Measurements from ENCODE around the gene CEP85. TPM values are rescaled to one million over a fixed set of nuclear protein-coding genes. Genes with fewer than 3 reads are reported as not detected.

The CEP85 gene
- 70.5 TPM for polyA plus RNA-seq (2012; ENCODE audit: insufficient read depth, insufficient read length)

- H3K4me3 ChIP-seq (ENCODE audit: low read length) = peak within 1 kb of the TSS; percentile 99
- peak; percentile 97 for DNase-seq (ENCODE audit: low read depth, low spot score)
Observed at GRCh38 chr1:26233903-26234643, at the start of gene CEP85. CEP85 (plus strand) TSS chr1:26234200; CDS start chr1:26239784, 5,584 bp downstream.

- H3K4me3 ChIP-seq (ENCODE audit: low read length) = no peak overlapping the region
Observed at GRCh38 chr1:26184883-26185282, 49.1 kb upstream of the CEP85 start.

GRCh38 chr1:26187882-26188281 lies 46.1 kb upstream of the CEP85 start:
- no peak for DNase-seq (ENCODE audit: low read depth, low spot score)
- H3K4me3 ChIP-seq (ENCODE audit: low read length) = no peak overlapping the region

More at GRCh38 chr1:26184883-26185282, 49.1 kb upstream of the CEP85 start:
- no peak for DNase-seq (ENCODE audit: low read depth, low spot score)

- no peak for DNase-seq (ENCODE audit: low read depth, low spot score)
- H3K4me3 ChIP-seq (ENCODE audit: low read length) = no peak overlapping the region
Observed at GRCh38 chr1:26188477-26188876, 45.5 kb upstream of the CEP85 start.

- DNase-seq (ENCODE audit: low read depth, low spot score) = no peak
- H3K4me3 ChIP-seq (ENCODE audit: low read length) = no peak overlapping the region
Observed at GRCh38 chr1:26189331-26189730, 44.7 kb upstream of the CEP85 start.

GRCh38 chr1:26189751-26190275 lies 44.2 kb upstream of the CEP85 start:
- H3K4me3 ChIP-seq (ENCODE audit: low read length) = no peak overlapping the region
- DNase-seq (ENCODE audit: low read depth, low spot score) = no peak

- peak; percentile 12 for DNase-seq (ENCODE audit: low read depth, low spot score)
- no peak within 1 kb of the TSS for H3K4me3 ChIP-seq (ENCODE audit: low read length)
Observed at GRCh38 chr1:26190373-26190987, 43.5 kb upstream of the CEP85 start, which contains the start of gene CATSPER4. CATSPER4 (plus strand) TSS chr1:26190602; CDS start chr1:26190628, 26 bp downstream.

GRCh38 chr1:26191739-26192138 lies 42.3 kb upstream of the CEP85 start:
- DNase-seq (ENCODE audit: low read depth, low spot score) = peak; percentile 32

GRCh38 chr1:26195805-26196204 lies 38.2 kb upstream of the CEP85 start:
- DNase-seq (ENCODE audit: low read depth, low spot score) = no peak
- H3K4me3 ChIP-seq (ENCODE audit: low read length) = no peak overlapping the region

More at GRCh38 chr1:26191739-26192138, 42.3 kb upstream of the CEP85 start:
- H3K4me3 ChIP-seq (ENCODE audit: low read length) = no peak overlapping the region

GRCh38 chr1:26197301-26197700 lies 36.7 kb upstream of the CEP85 start:
- H3K4me3 ChIP-seq (ENCODE audit: low read length) = no peak overlapping the region
- no peak for DNase-seq (ENCODE audit: low read depth, low spot score)

GRCh38 chr1:26197813-26198212 lies 36.2 kb upstream of the CEP85 start:
- DNase-seq (ENCODE audit: low read depth, low spot score) = no peak
- H3K4me3 ChIP-seq (ENCODE audit: low read length) = no peak overlapping the region

- no peak overlapping the region for H3K4me3 ChIP-seq (ENCODE audit: low read length)
- DNase-seq (ENCODE audit: low read depth, low spot score) = no peak
Observed at GRCh38 chr1:26200413-26200812, 33.6 kb upstream of the CEP85 start.

- no peak overlapping the region for H3K4me3 ChIP-seq (ENCODE audit: low read length)
- no peak for DNase-seq (ENCODE audit: low read depth, low spot score)
Observed at GRCh38 chr1:26203642-26204318, 30.2 kb upstream of the CEP85 start.

- DNase-seq (ENCODE audit: low read depth, low spot score) = no peak
- H3K4me3 ChIP-seq (ENCODE audit: low read length) = no peak overlapping the region
Observed at GRCh38 chr1:26210147-26210870, 23.7 kb upstream of the CEP85 start.

GRCh38 chr1:26212726-26213125 lies 21.3 kb upstream of the CEP85 start:
- no peak for DNase-seq (ENCODE audit: low read depth, low spot score)
- no peak overlapping the region for H3K4me3 ChIP-seq (ENCODE audit: low read length)

- no peak overlapping the region for H3K4me3 ChIP-seq (ENCODE audit: low read length)
- no peak for DNase-seq (ENCODE audit: low read depth, low spot score)
Observed at GRCh38 chr1:26213335-26213905, 20.6 kb upstream of the CEP85 start.

GRCh38 chr1:26215246-26215645 lies 18.8 kb upstream of the CEP85 start:
- no peak overlapping the region for H3K4me3 ChIP-seq (ENCODE audit: low read length)
- no peak for DNase-seq (ENCODE audit: low read depth, low spot score)

GRCh38 chr1:26218906-26219494 lies 15.0 kb upstream of the CEP85 start:
- no peak overlapping the region for H3K4me3 ChIP-seq (ENCODE audit: low read length)
- DNase-seq (ENCODE audit: low read depth, low spot score) = no peak
